SK-N-SH treated with all-trans-retinoic acid at 6 μM for 48 hours (cell line): Measurements from ENCODE around the gene IL1B.

ENCODE experiments used
- GLIS3 ChIP-seq: fragments of 250-450 bp; sonication (Bioruptor Pico); IDR thresholded peaks from 2 replicates; pipeline ENCODE4 v1.5.0; 2020; ENCODE audit warnings: mild to moderate bottlenecking, moderate library complexity
- POU6F1 ChIP-seq: fragments of 250-450 bp; sonication (Bioruptor Pico); IDR thresholded peaks from 2 replicates; pipeline ENCODE4 v1.8.0; 2021; ENCODE audit warnings: low read depth, mild to moderate bottlenecking, moderate library complexity, borderline replicate concordance
- TCF4 ChIP-seq: fragments of 250-450 bp; sonication (Bioruptor Pico); IDR thresholded peaks from 2 replicates; pipeline ENCODE4 v1.8.0; 2021; ENCODE audit warnings: mild to moderate bottlenecking, moderate library complexity, borderline replicate concordance
- TF ChIP-seq, protein P1 (sequence below): fragments of 250-450 bp; sonication (Bioruptor Pico); IDR thresholded peaks from 2 replicates; pipeline ENCODE4 v1.5.1; 2020; ENCODE audit warnings: low read depth, mild to moderate bottlenecking, moderate library complexity
- TF ChIP-seq, protein P2 (sequence below): fragments of 250-450 bp; sonication (Bioruptor Pico); IDR thresholded peaks from 2 replicates; pipeline ENCODE4 v1.8.0; 2020; ENCODE audit warnings: mild to moderate bottlenecking, moderate library complexity, borderline replicate concordance

DNA sequence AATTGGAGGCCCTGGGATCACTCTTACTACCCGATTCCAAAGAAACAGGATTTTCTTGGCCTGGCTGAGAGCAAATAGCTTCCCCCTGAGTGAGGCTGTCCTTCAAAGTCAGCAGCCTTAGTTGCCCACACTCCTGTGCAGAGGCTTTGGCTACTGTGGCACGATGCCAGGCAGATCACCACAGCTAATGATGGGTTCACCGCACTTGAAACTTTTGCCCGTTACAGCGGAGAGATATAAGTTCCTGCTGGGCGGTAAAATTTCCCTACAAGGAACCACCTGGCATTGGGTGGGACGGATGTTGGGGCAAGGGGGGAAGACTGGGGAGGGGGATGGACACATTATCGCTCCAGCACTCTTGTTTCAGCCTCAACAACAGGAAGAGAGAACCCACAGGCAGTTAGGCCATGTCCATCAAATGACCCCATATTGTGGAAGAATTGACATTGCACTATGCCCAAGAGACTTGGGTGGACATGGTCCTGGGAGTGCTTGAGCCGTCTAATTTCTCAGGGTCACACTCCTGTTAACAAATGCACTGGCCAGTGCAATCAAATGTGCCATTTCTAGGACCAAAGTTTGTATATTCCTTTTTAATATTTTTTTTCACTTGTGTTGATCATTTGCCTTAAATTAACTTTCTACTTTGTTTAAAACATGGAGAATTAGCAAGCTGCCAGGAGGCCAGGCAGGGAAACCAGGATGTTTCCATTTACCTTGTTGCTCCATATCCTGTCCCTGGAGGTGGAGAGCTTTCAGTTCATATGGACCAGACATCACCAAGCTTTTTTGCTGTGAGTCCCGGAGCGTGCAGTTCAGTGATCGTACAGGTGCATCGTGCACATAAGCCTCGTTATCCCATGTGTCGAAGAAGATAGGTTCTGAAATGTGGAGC, 4.4 kb downstream of the IL1B start:
- TF ChIP-seq GLIS3 (CRISPR knock-in tag) (no peak), POU6F1 (CRISPR knock-in tag) (no peak), TCF4 (no peak)
- TF ChIP-seq, protein P1, sequence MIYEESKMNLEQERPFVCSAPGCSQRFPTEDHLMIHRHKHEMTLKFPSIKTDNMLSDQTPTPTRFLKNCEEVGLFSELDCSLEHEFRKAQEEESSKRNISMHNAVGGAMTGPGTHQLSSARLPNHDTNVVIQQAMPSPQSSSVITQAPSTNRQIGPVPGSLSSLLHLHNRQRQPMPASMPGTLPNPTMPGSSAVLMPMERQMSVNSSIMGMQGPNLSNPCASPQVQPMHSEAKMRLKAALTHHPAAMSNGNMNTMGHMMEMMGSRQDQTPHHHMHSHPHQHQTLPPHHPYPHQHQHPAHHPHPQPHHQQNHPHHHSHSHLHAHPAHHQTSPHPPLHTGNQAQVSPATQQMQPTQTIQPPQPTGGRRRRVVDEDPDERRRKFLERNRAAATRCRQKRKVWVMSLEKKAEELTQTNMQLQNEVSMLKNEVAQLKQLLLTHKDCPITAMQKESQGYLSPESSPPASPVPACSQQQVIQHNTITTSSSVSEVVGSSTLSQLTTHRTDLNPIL (CRISPR knock-in tag): no peak
- TF ChIP-seq, protein P2, sequence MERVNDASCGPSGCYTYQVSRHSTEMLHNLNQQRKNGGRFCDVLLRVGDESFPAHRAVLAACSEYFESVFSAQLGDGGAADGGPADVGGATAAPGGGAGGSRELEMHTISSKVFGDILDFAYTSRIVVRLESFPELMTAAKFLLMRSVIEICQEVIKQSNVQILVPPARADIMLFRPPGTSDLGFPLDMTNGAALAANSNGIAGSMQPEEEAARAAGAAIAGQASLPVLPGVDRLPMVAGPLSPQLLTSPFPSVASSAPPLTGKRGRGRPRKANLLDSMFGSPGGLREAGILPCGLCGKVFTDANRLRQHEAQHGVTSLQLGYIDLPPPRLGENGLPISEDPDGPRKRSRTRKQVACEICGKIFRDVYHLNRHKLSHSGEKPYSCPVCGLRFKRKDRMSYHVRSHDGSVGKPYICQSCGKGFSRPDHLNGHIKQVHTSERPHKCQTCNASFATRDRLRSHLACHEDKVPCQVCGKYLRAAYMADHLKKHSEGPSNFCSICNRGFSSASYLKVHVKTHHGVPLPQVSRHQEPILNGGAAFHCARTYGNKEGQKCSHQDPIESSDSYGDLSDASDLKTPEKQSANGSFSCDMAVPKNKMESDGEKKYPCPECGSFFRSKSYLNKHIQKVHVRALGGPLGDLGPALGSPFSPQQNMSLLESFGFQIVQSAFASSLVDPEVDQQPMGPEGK (CRISPR knock-in tag): no peak
